ENCODE data around the gene NMRK2.
A peak's percentile ranks its signal among the peaks of the same experiment; 100 is the strongest.

NMRK2 gene

GRCh38 chr19:3986260-3987041 lies 53.6 kb downstream of the NMRK2 start:
- Histone ChIP-seq H3K9me3 (ENCODE audit: control insufficient read depth, low read depth, low read length) (no peaks in the 10 kb centered on the region), H3K9ac (ENCODE audit: low read length) (no peak overlapping the region), H3K27ac (ENCODE audit: low read length) (no peak overlapping the region), H3K36me3 (ENCODE audit: control insufficient read depth, low read depth, low read length) (peaks cover 32% of the 10 kb centered on the region), H3K4me3 (ENCODE audit: low read length) (peak overlapping the region; percentile 97), H3K27me3 (ENCODE audit: control insufficient read depth, insufficient read depth, low read length) (peaks cover 5% of the 10 kb centered on the region), H3K4me1 (ENCODE audit: control insufficient read depth, low read depth, low read length) (peaks cover 13% of the 10 kb centered on the region)

- H3K36me3 ChIP-seq (ENCODE audit: control insufficient read depth, low read depth, low read length): peaks cover 18% of the 10 kb centered on the region
- H3K9ac ChIP-seq (ENCODE audit: low read length): no peak overlapping the region
- H3K4me1 ChIP-seq (ENCODE audit: control insufficient read depth, low read depth, low read length): peaks cover 13% of the 10 kb centered on the region
- H3K4me3 ChIP-seq (ENCODE audit: low read length): peak overlapping the region; percentile 97
- H3K27me3 ChIP-seq (ENCODE audit: control insufficient read depth, insufficient read depth, low read length): peaks cover 5% of the 10 kb centered on the region
- H3K27ac ChIP-seq (ENCODE audit: low read length): no peak overlapping the region
- no peaks in the 10 kb centered on the region for H3K9me3 ChIP-seq (ENCODE audit: control insufficient read depth, low read depth, low read length)
Measured at GRCh38 chr19:3987619-3988371, 54.9 kb downstream of the NMRK2 start.

GRCh38 chr19:3990815-3991117 lies 57.9 kb downstream of the NMRK2 start:
- H3K9me3 ChIP-seq (ENCODE audit: control insufficient read depth, low read depth, low read length): no peaks in the 10 kb centered on the region
- H3K27me3 ChIP-seq (ENCODE audit: control insufficient read depth, insufficient read depth, low read length): peaks cover 5% of the 10 kb centered on the region
- H3K9ac ChIP-seq (ENCODE audit: low read length): no peak overlapping the region
- H3K36me3 ChIP-seq (ENCODE audit: control insufficient read depth, low read depth, low read length): no peaks in the 10 kb centered on the region
- no peak overlapping the region for H3K4me3 ChIP-seq (ENCODE audit: low read length)
- H3K4me1 ChIP-seq (ENCODE audit: control insufficient read depth, low read depth, low read length): peaks cover 13% of the 10 kb centered on the region
- no peak overlapping the region for H3K27ac ChIP-seq (ENCODE audit: low read length)
